Measurements from ENCODE around the gene SPON1. TPM values are rescaled to one million over a fixed set of nuclear protein-coding genes. Genes with fewer than 3 reads are reported as not detected.

SPON1 gene
- total and polyA plus RNA-seq, 10 of the 15 experiments (the other 5 are each of a cell fraction or from before 2014, with no cell fraction given) = 0.13 to 1.1 (median 0.18) TPM; not detected in 5

DNA sequence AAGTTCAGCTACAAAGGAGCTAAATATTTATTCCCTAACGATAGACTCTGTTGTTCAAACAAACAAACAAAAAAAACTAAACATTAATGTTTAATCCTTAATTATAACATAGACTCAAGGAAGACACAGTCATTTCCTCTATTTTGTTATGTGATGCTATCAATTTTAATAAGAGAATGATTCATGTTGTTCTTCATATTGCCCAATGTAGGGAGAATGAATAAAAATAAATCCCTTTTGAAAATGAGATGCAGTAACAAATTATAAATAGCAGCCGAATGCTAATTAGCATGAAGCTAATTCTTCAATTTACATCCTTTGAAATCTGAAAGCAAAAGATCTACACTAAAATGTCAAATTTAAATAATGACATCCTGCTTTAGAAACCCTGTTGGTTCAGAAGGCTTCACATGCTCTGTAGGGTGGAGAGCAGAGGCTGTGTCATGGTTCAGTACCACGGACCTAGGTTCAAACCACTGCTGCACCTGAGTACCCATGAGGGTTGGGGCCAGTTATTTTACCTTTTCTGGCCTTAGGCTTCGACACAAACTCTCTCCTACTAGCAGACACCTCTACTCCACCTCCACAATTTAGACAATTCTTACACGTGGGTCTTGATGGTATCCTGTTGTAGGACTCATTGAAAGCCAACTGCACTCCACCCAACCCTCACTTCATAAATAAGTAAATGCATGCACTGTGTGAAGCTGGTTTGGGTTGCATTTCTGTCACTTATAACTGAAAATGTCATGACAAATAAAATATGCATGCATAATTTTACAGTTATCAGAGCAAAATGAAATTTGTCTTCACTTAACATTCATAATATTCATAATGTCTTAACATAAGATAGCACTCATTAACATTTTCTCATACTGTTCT is 307.4 kb downstream of the SPON1 start (continued):
- TF ChIP-seq, protein P1, sequence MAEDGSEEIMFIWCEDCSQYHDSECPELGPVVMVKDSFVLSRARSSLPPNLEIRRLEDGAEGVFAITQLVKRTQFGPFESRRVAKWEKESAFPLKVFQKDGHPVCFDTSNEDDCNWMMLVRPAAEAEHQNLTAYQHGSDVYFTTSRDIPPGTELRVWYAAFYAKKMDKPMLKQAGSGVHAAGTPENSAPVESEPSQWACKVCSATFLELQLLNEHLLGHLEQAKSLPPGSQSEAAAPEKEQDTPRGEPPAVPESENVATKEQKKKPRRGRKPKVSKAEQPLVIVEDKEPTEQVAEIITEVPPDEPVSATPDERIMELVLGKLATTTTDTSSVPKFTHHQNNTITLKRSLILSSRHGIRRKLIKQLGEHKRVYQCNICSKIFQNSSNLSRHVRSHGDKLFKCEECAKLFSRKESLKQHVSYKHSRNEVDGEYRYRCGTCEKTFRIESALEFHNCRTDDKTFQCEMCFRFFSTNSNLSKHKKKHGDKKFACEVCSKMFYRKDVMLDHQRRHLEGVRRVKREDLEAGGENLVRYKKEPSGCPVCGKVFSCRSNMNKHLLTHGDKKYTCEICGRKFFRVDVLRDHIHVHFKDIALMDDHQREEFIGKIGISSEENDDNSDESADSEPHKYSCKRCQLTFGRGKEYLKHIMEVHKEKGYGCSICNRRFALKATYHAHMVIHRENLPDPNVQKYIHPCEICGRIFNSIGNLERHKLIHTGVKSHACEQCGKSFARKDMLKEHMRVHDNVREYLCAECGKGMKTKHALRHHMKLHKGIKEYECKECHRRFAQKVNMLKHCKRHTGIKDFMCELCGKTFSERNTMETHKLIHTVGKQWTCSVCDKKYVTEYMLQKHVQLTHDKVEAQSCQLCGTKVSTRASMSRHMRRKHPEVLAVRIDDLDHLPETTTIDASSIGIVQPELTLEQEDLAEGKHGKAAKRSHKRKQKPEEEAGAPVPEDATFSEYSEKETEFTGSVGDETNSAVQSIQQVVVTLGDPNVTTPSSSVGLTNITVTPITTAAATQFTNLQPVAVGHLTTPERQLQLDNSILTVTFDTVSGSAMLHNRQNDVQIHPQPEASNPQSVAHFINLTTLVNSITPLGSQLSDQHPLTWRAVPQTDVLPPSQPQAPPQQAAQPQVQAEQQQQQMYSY (CRISPR knock-in tag; IDR thresholded peaks at IDR 0.05) = no peak
- TF ChIP-seq RBBP5 (conservative IDR thresholded peaks at IDR 0.05) = no peak
- no peak for TF ChIP-seq SP1 (IDR thresholded peaks at IDR 0.05; ENCODE audit: low read depth, low read length)

DNA sequence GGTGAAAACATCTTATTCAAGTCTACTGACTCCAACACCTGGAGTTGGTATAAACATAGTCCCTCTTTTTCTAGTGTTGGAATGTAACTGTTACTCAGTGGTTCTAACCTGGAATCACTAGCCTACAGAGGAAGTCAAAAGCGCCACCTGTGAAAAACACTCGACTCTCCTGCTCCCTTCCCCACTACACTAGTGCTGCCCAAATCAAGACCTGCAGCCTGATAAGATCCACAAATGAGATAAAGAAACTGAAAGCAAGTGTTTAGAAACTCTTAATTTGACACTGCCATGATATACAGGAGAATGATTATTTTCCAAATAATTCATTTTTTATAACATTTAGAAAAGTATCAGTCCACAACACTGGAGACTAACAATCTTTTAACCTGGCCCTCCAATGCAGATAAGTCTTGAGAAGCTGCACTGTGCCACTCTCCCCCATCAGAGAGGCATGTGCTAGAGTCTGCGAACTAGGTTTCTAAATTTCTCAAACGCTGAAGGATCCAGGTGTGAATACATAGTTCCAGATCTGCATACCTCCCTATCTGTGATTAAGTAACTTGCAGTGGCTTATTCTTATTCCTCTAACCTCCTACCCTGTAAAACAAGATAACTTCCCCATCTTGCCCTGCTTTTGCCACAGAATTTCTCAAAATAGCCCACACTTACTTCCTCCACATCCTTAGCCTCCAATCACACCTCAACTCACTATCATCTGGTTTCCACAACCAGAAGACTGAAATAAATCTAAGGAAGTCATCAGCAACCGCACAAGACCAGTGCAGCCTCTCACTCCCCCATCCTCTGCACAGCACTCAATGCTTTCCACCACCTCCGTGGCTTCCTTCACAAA is 308.4 kb downstream of the SPON1 start:
- POLR2A ChIA-PET = no interaction called here
- BruUV-seq (replicated peaks) = no TSS peak
- TF ChIP-seq, protein P2, sequence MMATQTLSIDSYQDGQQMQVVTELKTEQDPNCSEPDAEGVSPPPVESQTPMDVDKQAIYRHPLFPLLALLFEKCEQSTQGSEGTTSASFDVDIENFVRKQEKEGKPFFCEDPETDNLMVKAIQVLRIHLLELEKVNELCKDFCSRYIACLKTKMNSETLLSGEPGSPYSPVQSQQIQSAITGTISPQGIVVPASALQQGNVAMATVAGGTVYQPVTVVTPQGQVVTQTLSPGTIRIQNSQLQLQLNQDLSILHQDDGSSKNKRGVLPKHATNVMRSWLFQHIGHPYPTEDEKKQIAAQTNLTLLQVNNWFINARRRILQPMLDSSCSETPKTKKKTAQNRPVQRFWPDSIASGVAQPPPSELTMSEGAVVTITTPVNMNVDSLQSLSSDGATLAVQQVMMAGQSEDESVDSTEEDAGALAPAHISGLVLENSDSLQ (IDR thresholded peaks at IDR 0.05) = no peak
- 0 out of 2 replicates have a peak, but pooled peaks have one; percentile 31 for TF ChIP-seq POLR2AphosphoS5 (IDR thresholded peaks at IDR 0.05; ENCODE audit: low read length)
- peak; percentile 65 for TF ChIP-seq RUNX3 (IDR thresholded peaks at IDR 0.05; ENCODE audit: low read length)
- TF ChIP-seq SMARCA5 (IDR thresholded peaks at IDR 0.05) = 0 out of 2 replicates have a peak, but pooled peaks have one; percentile 46
- no peak for TF ChIP-seq ZBED1 (IDR thresholded peaks at IDR 0.05; ENCODE audit: borderline replicate concordance)
- Histone ChIP-seq H3K4me2 (ENCODE audit: control insufficient read depth, insufficient read depth) (peak overlapping the region; percentile 56), H2AFZ (ENCODE audit: control insufficient read depth, low read depth, low read length) (no peak overlapping the region; the same call in 1 of the 2 replicates), H4K20me1 (ENCODE audit: control insufficient read depth, insufficient read depth) (no peaks in the 10 kb centered on the region), H3K79me2 (ENCODE audit: control insufficient read depth, insufficient read depth, low read length) (no peaks in the 10 kb centered on the region), H3K4me1 (ENCODE audit: control insufficient read depth, insufficient read depth, low read length) (peaks cover 21% of the 10 kb centered on the region), H3K9ac (ENCODE audit: control insufficient read depth, insufficient read depth, low read length) (no peak overlapping the region), H3K4me3 (peak overlapping the region; percentile 43; the same call in 1 of the 2 replicates), H3K36me3 (ENCODE audit: control insufficient read depth in 2 of 2, insufficient read depth in 2 of 2, low read length in 1 of 2) (no peaks in the 10 kb centered on the region), H3K27me3 (replicated peaks in 1 of 2; ENCODE audit: control insufficient read depth in 2 of 2, insufficient read depth in 2 of 2, low read length in 1 of 2) (no peaks in the 10 kb centered on the region), H3K27ac (ENCODE audit: control insufficient read depth, insufficient read depth) (peak overlapping the region; percentile 33), H3K9me3 (replicated peaks; ENCODE audit: control insufficient read depth, insufficient read depth, low read length) (no peaks in the 10 kb centered on the region)
- FAIRE-seq (no peak), DNase-seq (ENCODE audit: low read depth, low spot score) (peak; percentile 33), ATAC-seq (peak; percentile 85)
- SMC1A ChIA-PET (ENCODE audit: uncharacterized antibody, unreplicated experiment) = interaction anchor here (1.3 to 1.6 kb wide), 2 partner anchors 37 to 184 kb away, joined by 3 to 5 read pairs; no protein-coding TSS in a partner anchor
- RAD21 ChIA-PET (ENCODE audit: unreplicated experiment) = no interaction called here
- intact Hi-C loops (cut with micrococcal nuclease; ENCODE audit: unreplicated experiment) (no loop called here), in situ Hi-C loops (cut with MboI) (no loop called here)
- WGBS (ENCODE audit: insufficient coverage, insufficient replicate concordance, low lambda C conversion rate, missing lambda C conversion rate) = 15% methylated on average over 6 of the region's 6 CpGs
- CTCF ChIA-PET = no interaction called here
